ENCODE data around the gene LAIR2.

LAIR2 gene

GRCh38 chr19:54502518-54503048 lies at the start of gene LAIR2:
LAIR2 (plus strand) TSS chr19:54502831; CDS start chr19:54502919, 88 bp downstream.
- DNase-seq = no peak

- no peak for DNase-seq
Measured at GRCh38 chr19:54453921-54454780, 48.5 kb upstream of the LAIR2 start.

GRCh38 chr19:54454781-54455675 lies 47.6 kb upstream of the LAIR2 start:
- DNase-seq = no peak

- DNase-seq = no peak
Measured at GRCh38 chr19:54455786-54456422, 46.7 kb upstream of the LAIR2 start.

GRCh38 chr19:54456423-54457373 lies 45.9 kb upstream of the LAIR2 start:
- no peak for DNase-seq

- DNase-seq = no peak
Measured at GRCh38 chr19:54457773-54458647, 44.6 kb upstream of the LAIR2 start.

GRCh38 chr19:54458648-54459281 lies 43.9 kb upstream of the LAIR2 start:
- DNase-seq = no peak

GRCh38 chr19:54459282-54460229 lies 43.1 kb upstream of the LAIR2 start:
- no peak for DNase-seq

GRCh38 chr19:54460230-54461005 lies 42.2 kb upstream of the LAIR2 start:
- no peak for DNase-seq

GRCh38 chr19:54461210-54461609 lies 41.4 kb upstream of the LAIR2 start:
- no peak for DNase-seq

GRCh38 chr19:54461613-54462012 lies 41.0 kb upstream of the LAIR2 start:
- DNase-seq = no peak

GRCh38 chr19:54462047-54462654 lies 40.5 kb upstream of the LAIR2 start:
- DNase-seq = no peak

- DNase-seq = peak; percentile 28 to 59
Measured at GRCh38 chr19:54462655-54463530, 39.7 kb upstream of the LAIR2 start.

GRCh38 chr19:54463531-54464043 lies 39.0 kb upstream of the LAIR2 start, which contains the start of gene LENG9:
LENG9 (minus strand) TSS chr19:54463778; CDS start chr19:54463526, 252 bp downstream.
- peak; percentile 87 to 93 for DNase-seq

GRCh38 chr19:54464044-54464629 lies 38.5 kb upstream of the LAIR2 start:
- DNase-seq = peak; percentile 83 to 93

All from NCI-H2081 (cell line).